CD4-positive, alpha-beta T cell treated with Interferon alpha-2 for 1 hour (primary cell): Measurements from ENCODE around the gene KCNJ18.
"Not testable (repeated sequence)": the region's sequence is repeated elsewhere in the genome, so short reads cannot be mapped to it uniquely, and the experiment has no call there.

ENCODE experiments used
- DNase-seq, 2 donors: peaks; one replicate each; pipeline ENCODE4 v3.0.0-alpha.2; 2020 to 2022

Gene KCNJ18

GRCh38 chr17:21686165-21687015, 5.9 kb upstream of the KCNJ18 start:
- DNase-seq = no peak

DNA sequence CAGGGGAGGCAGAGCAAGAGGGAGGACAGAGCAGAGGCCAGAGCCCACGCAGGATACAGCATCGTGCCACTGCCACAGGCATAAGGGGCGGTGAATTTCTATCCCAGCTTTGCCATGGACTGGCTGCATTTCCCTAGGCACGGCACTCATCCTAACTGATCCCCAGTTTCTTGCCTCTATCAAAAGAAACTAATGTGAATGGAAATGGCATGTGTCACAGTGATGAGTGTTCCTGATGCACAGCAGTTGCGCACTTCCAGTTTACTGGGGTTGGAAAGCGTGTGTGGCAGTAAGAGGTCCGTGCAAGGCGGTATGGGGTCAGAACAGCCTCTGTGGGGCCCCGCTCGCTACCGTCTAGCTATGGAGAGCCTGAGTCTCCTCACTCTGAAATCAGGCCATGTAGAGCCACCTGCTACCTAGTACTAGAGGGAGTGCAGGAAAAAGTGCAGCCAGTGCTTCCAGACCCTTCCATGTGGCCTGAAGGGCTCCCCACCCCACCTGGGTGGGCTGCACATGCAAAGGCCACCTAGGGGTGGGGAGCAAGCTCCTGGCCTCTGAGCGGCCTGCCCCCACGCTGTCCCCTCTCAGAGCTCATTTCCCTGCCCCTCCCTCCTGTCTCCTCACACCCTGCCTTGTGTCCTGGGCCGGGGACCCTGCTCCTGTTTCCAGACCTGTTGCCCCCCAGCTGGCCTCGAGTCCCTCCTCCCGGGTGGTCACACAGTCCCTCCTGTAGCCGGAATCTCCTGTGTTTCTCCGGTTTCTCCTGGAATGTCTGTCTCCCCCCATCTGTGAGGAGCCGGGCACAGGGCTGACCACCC, 5.0 kb upstream of the KCNJ18 start:
- DNase-seq = no peak

DNA sequence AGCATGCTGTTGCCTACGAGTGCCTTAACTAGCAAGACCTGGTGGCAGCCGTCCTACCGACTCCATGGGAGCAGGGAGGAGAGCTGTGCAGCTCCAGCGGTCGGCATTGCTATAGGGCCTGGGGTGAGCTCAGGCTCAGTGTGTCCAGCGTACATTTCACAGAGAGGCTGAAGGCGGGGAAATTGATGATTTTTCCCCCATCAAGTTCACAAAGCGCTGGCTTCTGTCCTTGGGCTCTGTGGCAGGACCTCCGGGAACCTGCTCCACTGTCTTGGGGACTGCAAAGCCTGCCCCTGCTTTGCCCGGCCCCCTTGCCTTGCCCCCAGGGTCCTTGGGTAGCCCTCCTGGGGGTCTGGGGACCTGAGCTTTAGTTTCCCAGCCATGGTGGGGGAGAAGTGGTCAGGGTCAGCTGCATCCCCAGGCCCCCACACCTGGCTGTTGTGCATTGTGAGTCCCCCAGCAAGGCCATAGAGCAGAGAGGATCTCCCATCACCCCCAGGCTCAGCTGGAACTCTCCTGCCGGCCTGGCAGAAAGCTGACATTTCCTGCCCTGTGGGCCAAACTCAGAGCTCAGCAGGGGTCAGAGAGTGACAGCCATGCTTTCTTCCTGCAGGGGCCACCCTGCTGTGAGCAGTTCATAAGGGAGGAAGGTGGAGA, 3.9 kb upstream of the KCNJ18 start:
- no peak for DNase-seq

GRCh38 chr17:21689604-21690003, 2.7 kb upstream of the KCNJ18 start:
- DNase-seq = no peak

- DNase-seq = not testable (repeated sequence)
Observed at GRCh38 chr17:21690811-21691210, 1.5 kb upstream of the KCNJ18 start.

DNA sequence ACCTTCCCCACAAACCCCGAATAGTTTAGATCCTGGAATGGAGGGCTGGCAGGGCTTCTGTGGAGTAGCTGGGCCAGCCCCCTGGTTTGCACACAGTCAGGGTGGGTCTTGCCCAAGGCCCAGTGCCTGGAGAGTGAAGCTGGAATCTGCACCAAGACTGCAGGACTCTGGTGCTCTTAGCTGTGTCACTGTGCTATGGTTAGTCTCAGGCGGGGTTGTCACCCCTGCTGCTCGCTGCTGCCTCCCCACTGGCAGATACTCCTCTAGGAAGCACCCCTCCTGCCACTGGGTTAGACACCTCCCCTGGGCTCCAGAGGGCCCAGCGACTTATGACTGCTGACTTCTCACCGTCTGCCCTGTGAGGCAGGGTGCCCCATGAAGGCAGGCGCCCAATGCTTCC, 842 bp upstream of the KCNJ18 start:
- not testable (repeated sequence) for DNase-seq

DNA sequence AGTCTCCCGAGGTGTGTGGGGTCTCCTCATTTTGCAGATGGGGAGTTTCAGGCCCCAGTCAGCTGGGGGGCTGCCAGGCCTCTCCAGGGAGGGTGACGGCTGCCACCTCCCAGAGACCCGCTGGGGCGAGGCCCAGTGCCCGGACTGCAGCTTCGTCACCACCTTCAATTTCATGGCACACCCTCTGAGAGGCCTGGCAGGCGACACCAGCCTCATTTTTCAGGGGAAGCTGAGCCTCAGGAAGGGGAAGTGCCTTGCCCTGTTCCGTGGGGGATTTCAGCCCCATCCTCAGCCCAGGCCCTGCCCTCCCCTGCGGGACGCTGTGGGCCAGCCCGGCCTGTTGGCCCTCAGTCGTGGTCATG, 362 bp downstream of the KCNJ18 start:
- not testable (repeated sequence) for DNase-seq

DNA sequence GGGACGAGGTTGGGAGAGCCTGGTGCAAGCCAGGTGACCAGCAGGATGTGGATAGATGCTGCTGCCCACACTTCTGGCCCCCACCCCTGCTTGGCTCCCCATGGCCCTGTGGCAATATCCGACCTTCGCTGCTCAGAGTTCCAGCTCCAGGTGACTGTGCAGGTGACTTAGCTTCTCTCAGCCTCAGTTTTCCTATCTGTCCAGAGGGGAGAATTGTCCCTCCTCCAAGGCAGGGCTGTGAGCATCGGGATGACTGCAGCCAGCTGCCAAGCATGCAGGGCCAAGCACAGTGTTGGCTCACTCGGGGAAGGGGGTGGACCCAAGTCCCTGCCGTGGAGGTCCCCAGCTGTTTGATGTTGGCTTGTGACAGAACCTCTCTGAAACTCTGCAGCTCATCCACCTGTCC, 1.1 kb downstream of the KCNJ18 start:
- not testable (repeated sequence) for DNase-seq

GRCh38 chr17:21693937-21694336, 1.6 kb downstream of the KCNJ18 start:
- DNase-seq = not testable (repeated sequence)

DNA sequence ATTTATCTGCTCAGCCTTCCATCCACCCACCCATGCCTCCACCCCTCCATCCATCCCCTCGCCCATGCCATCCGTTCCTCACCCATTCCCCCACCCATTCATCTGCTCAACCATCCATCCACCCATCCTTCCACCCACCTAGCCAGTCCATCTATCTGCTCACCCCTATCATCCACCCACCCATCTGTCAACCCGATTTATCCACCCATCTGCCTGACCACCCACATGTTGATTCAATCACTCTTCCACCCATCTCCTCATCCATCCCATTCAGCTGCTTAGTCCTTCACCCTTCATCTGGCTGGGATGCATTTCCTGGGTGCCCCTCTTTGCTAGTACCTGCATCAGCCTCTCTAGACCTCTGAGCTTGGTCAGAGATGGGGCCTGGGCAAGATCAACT, 3.9 kb downstream of the KCNJ18 start:
- not testable (repeated sequence) for DNase-seq

DNA sequence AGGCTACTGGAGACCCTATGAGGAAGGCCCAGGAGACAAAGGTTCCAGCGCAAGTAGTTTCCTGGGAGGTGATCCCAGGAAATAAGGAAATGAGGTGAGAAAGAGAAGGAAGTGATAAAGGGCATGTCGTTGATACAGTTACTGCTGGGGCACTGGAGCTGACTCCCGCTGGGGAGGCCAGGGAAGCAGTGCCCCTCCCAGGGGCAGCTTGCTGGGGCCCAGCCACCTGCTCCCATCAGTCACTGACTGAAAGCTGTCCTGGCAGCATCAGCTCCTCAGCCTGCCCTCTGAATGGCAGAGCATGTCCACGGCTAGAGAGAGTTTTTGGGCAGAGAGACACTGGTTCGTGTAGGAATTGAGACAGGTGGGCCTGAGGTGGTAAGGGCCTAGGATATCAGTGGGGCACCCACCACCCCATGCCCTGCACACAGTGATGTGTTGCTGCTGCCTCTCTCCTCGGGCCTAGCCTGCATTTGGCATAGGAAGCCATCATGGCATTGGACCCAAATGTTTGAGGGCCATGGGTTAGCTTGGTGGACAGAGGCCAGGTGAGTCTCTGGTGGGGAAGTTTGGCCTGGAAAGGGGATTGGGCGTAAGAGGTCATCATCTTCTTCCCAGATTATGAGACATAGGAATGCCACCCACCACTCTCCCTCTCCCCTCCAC, 4.7 kb downstream of the KCNJ18 start:
- DNase-seq = not testable (repeated sequence)

- DNase-seq = not testable (repeated sequence)
Observed at GRCh38 chr17:21697508-21697860, 5.2 kb downstream of the KCNJ18 start.

DNA sequence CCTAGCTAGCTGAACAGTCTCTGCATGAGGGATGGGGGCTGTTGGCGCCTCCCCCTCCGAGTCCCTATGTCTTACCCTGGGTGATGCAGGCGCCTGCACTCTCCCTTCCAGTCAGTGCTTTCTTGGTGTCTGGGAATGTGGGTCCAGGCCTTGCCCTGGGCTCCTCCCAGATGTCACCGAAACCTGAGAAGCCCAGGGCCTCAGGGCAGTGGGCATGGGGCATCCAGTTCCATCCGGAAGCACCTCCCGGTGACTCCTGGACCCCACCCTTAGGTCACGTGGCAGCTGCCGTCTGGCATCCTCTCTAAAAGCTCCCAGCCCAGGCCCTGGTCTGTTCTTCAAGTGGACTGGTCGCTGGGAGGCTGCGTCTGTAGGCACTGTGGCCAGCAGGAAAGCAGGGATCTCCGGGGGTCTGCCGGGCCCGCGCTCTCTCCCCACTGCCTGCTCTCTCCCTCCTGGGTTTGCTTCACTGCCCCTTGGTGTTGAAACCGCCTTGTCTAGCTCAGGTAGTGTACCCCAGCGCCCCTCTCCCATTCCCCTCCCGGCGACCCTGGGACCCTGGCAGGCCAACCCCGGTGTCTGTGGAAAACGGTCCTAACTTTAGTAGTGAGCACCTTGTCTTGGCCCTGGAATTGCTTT, 6.2 kb downstream of the KCNJ18 start:
- DNase-seq = not testable (repeated sequence)

- not testable (repeated sequence) for DNase-seq
Observed at GRCh38 chr17:21699124-21699523, 6.8 kb downstream of the KCNJ18 start.

DNA sequence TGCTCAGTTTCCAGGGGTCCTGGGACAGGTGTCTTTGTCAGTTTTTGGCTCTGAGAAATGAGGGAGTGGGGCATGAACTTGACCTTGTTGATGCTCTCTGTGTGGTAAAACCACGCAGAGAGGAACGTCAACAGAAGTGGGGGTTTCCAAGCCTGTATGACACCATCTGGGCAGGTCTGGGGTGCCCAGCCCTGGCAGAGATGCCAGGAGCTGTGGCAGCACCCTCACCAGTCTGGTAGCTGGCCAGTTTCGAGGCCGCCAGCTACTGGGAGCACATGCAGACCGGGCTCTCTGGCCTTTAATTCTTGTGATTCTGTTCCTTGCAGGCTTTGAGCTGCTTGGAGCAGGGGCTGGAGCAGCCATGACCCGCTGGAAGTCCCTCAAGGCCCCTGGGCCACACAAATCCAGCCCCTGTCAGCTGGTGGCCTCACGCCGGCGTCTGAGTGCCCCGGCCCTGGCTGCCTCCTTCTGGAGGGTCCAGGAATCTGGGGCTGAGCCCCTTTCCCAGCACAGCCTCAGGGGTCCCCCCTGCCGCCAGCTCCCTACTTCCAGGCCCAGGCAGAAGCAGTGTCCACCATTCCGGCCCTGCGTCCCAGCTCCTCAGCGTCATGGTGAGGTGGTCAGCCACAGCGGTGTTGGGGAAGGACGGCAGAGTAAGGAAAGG, 7.4 kb downstream of the KCNJ18 start:
- not testable (repeated sequence) for DNase-seq

GRCh38 chr17:21701090-21701489, 8.8 kb downstream of the KCNJ18 start:
- DNase-seq = not testable (repeated sequence)

GRCh38 chr17:21702029-21702428, 9.7 kb downstream of the KCNJ18 start:
- DNase-seq = not testable (repeated sequence)

DNA sequence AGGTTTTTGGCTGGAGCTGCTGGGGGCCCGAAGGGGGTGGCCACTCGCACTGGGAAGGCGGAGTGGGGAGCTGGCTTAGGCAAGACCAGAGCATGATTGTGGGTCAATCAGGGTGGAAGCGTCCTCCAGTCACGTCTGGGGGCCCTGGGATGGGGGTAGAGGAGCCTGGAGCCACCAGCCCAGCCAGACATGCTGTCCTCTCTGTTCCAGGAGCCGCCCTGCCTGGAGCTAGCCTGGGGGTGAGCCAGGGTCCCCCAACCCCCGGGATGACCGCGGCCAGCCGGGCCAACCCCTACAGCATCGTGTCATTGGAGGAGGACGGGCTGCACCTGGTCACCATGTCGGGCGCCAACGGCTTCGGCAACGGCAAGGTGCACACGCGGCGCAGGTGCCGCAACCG, 10.2 kb downstream of the KCNJ18 start:
- DNase-seq = not testable (repeated sequence)

DNA sequence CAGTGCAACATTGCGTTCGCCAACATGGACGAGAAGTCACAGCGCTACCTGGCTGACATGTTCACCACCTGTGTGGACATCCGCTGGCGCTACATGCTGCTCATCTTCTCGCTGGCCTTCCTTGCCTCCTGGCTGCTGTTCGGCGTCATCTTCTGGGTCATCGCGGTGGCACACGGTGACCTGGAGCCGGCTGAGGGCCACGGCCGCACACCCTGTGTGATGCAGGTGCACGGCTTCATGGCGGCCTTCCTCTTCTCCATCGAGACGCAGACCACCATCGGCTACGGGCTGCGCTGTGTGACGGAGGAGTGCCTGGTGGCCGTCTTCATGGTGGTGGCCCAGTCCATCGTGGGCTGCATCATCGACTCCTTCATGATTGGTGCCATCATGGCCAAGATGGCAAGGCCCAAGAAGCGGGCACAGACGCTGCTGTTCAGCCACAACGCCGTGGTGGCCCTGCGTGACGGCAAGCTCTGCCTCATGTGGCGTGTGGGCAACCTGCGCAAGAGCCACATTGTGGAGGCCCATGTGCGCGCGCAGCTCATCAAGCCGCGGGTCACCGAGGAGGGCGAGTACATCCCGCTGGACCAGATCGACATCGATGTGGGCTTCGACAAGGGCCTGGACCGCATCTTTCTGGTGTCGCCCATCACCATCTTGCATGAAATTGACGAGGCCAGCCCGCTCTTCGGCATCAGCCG, 10.8 kb downstream of the KCNJ18 start:
- not testable (repeated sequence) for DNase-seq

GRCh38 chr17:21703891-21704872, 11.9 kb downstream of the KCNJ18 start:
- not testable (repeated sequence) for DNase-seq
